CD4-positive, alpha-beta T cell treated with Interleukin-10 for 1 hour (primary cell): ENCODE results near the gene FZD10.

Experiments used
- DNase-seq: peaks from one replicate; pipeline ENCODE4 v3.0.0-alpha.2; 2020

FZD10 gene

DNA sequence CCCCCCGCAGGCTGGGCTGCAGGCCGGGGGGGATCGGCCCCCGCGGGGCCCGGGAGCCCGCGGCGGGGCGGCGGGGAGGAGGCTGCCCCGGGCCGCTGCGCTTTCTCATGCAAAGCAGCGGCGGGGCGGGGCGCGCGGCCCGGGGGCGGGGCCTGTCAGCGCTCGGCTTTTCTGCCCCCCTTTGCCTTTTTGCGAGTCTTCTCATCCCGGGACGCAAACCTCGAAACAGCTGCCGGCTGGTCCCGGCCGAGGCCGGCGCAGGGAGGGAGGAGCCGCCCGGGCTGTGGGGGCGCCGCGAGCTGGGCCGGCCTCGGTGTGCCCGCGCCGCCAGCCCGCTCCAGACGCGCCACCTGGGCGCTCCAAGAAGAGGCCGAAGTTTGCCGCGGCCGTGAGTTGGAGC, at the start of gene FZD10:
Gene FZD10, plus strand, starts transcription at position 198 of the 400 bp plus-strand sequence. CDS start 479 bp downstream, outside the sequence.
- no peak for DNase-seq

GRCh38 chr12:130114952-130115351, 47.3 kb upstream of the FZD10 start:
- no peak for DNase-seq

DNA sequence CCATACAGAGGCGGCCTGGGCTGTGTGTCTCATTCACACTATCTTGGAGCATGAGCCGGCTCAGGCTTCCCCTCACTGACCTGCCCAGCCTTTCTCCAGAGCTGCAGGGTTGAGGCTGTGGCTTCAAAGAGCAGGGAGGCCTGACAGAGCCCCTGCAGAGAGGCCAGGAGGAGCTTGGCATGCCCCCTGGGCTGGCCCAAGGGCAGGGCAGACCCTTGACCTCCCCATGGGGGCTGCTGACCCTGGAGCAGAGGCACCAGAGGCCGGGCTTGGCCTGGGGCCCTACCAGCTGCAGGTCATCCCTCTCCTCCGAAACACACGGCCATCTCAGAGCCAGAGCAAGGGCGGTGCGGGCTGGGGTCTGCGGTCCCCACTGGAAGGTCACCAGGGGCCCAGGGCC, 46.6 kb upstream of the FZD10 start:
- no peak for DNase-seq

DNA sequence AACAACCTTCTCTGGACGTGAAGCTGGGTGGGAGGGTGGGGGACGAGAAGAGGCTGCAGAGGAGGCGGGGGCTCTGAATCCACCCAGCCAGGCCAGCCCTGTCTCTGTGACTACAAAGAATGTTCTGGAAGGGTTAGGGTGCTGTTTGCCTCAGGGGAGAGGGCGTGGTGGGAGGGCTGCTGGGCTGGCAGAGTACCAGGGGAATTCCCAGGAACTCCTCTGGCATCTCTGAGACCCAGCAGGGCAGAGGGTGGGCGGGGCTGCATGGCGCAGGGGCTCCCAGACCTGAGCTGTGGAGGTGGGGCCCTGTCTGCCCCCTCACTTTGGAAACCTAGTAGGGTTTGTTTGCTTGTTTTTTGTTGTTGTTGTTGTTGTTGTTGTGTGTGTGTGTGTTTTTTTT, 45.5 kb upstream of the FZD10 start:
- DNase-seq = no peak

DNA sequence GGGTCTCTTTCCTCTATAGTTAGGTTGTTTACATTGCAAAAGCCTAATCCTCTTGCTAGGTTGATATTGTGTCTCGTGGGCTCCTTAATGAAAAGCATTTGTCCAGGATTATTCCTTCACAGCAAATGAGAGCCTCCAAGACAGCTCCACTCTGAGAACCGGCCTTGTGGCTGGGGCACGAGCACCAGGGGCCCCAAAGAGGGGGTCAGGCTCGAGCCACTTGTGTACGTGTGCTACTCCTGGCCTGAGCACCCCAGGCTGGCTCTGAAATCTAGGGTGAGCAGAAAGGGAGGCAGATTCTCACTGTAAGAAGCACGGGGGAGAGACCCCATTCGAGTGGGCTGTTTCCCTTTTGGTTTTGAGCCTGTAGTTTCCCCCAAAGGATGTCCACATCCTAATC, 45.0 kb upstream of the FZD10 start:
- no peak for DNase-seq

GRCh38 chr12:130117701-130118100, 44.6 kb upstream of the FZD10 start:
- DNase-seq = no peak

- DNase-seq = no peak
These were observed 44.1 kb upstream of the FZD10 start for GRCh38 chr12:130118181-130118580.

- no peak for DNase-seq
These were observed 42.9 kb upstream of the FZD10 start for GRCh38 chr12:130119241-130119861.

DNA sequence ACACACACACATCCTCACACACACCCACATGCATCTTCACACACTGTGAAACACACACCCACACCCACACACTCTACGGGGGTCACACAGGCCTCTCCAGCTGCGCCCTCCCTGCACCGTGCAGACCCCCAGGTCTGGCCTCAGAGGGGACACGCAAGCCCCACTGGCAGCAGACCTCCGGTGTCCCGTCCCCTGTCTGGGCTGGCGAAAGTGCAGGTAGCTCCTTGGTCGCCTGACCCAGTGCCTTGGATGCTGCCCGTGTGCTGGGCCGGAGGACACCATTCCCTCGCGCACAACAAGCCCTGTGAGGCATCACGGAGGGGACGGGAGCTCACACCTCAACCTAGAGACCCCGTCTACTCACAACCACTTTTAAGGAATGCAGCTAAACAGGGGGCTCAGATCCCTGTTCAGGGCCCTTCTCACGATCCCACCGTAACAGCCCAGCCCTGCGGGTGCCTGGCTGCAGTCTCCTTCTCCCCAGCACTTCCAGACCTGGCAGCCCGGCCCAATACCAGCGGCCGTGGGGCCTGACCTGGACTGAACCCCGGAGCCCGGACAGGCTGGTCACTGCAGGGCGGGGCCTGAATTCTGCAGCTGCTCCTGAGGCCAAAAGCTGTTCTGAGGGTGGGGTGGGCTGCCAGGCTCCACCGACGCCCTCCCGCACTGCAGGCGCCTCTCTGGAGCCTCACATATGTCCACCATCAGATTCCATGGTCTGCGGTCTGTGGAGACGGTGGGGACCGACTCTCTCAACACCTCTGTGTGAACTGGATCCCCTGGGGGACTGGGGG, 42.1 kb upstream of the FZD10 start:
- no peak for DNase-seq

GRCh38 chr12:130121226-130122000, 40.9 kb upstream of the FZD10 start:
- no peak for DNase-seq

- no peak for DNase-seq
These were observed 39.9 kb upstream of the FZD10 start for GRCh38 chr12:130122356-130122755.

- DNase-seq = no peak
These were observed 38.2 kb upstream of the FZD10 start for GRCh38 chr12:130124106-130124505.

DNA sequence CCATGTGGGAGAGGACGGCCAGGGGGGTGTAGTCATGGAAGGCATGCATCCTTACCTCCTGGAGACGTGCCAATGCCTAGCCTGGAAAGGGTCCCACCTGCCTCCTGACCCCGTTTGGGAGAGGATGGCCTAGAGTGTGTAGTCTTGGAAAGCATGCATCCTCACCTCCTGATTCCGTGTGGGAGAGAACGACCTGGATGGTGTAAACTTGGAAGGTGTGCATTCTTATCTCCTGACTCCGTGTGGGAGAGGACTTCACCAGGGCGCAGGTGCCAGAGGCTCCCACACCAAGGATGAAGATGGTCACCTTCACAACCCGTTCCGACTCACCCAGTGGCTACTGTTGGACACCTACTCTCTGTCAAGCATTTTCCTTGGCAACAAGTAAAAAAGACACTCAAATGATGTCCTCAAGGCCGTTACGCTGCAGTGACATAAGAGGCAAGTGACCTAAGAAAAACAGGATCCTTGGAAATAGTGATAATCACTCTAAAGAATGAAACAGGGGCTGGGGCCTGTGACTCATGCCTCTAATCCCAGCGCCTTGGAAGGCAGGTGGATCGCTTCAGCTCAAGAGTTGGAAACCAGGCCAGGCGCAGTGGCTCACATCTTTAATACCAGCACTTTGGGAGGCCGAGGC, 37.5 kb upstream of the FZD10 start:
- DNase-seq = no peak

DNA sequence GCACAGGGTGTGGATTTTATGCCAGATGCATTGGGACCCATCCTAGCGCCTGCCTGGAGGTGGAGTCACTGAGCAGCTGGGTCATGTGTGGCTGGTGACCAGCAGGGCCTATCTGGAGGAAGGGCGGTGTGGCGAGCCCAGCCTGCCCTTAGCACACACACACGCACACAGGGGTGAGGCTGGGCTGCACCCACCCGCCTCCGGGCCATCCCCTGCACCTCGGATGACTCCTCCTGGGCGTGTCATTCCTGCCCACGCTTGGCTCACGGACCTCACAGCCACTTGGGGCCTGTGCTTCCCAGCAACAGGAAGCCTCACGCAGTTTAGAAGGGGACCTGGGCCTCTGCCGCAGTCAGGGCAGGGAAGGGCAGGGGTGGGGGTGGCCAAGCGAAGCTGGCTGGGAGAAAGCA, 36.2 kb upstream of the FZD10 start:
- no peak for DNase-seq

DNA sequence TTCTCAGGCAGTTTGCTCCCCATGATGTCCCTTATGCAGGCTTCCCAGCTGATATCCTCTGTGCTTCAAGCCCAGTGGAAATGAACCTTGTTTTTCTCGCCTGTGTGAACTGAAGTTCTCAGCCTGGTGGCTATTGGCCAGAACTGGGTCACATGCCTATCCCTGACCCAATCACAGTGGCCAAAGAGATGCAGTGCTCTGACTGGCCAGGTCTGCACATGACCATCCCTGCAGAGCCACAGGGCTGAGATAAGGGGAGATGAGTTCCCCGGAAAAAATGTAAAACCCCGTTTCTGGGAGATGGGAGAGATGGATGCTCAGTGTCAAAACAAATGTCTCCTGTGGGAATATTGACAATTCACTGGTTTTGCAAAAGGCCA, 34.7 kb upstream of the FZD10 start:
- no peak for DNase-seq

DNA sequence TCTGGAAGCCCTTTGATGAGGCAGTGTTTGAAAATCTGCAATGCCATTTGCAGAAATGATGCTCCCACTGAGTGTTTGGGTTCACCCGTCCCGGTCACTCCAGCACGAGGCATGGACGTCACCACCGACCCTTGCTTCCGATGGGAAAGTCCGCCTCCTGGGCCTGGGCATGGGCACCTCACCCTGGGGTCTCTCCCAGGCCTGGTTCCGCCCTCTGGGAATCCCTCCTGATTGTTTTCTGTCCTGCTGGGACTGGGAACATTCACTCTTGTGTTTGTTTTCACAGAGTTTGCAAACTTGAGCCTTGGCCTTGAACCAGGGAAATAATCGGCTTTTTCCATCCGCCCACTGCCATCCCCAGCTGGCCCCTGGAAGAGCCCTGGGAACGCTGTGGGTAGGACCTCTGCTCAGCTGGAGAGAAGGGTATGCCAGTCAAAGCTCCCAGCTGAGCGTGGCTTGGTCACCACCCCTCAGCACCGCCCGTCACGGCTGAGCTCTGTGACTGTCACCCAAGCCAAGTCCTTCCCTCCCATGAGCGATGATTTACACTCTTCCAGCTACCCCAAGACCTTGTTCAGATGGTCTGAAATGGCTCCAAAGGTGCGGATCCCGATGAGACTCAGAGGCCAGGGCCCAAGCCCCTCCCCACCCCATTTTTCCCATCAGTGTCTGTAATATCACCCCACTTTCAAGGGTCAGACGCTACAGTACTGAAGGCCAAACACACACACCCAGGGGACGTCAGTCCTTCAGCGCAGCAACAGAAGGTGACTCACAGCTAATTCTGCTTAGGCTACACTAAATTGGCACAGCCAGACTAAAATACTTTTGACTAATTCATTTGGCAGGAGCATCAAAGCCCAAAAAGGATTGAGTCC, 34.1 kb upstream of the FZD10 start:
- DNase-seq = no peak

- no peak for DNase-seq
These were observed 33.2 kb upstream of the FZD10 start for GRCh38 chr12:130128790-130129735.

DNA sequence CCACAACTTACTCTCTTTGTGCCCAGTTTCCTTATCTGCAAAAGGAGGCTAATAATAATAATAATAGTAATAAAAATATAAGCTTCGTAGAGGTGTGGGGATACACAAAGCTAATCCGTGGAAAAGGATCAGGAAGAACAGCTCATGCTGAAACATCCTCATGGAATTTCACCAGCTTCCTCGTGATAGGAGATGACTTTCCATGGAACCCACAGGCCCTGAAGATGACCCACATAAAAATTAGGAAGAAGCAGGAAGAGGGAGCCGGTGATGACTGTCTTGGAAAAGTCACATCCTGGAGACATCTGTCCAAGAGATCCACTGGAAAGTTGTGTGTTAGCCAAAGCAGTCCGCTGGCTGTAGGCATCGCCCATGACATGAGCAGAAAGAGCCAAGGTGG, 31.9 kb upstream of the FZD10 start:
- no peak for DNase-seq

- no peak for DNase-seq
These were observed 31.2 kb upstream of the FZD10 start for GRCh38 chr12:130131025-130131424.

GRCh38 chr12:130131801-130132200, 30.5 kb upstream of the FZD10 start:
- DNase-seq = no peak

GRCh38 chr12:130132831-130133511, 29.3 kb upstream of the FZD10 start:
- DNase-seq = no peak
